Prostate gland (tissue), 2 donors: Measurements from ENCODE around the gene ARHGEF12. TPM values are rescaled to one million over a fixed set of nuclear protein-coding genes. Genes with fewer than 3 reads are reported as not detected.

Source experiments
- DNase-seq: peaks from one replicate; pipeline ENCODE4 v3.0.0-alpha.2; 2019; ENCODE audit warnings: low spot score
- H3K27ac ChIP-seq, 2 donors: fragments of 200-600 bp; sonication (generic); 2 replicates each; pipeline ENCODE4 v1.5.1; 2017 to 2019
- H3K27me3 ChIP-seq: fragments of 200-600 bp; sonication (generic); replicated peaks from 2 replicates; pipeline ENCODE4 v1.5.1; 2019; ENCODE audit not compliant: insufficient read depth
- H3K36me3 ChIP-seq, 2 donors: fragments of 200-600 bp; sonication (generic); 1 replicate in 1 of 2; 2 replicates in 1 of 2; pipeline versions ENCODE4 v1.5.1 to v1.8.1; 2017 to 2019
- H3K4me1 ChIP-seq: fragments of 200-600 bp; sonication (generic); replicated peaks from 2 replicates; pipeline ENCODE4 v1.5.1; 2019
- H3K4me3 ChIP-seq, 2 donors: fragments of 200-600 bp; sonication (generic); 2 replicates each; pipeline ENCODE4 v1.5.1; 2017 to 2019
- H3K9me3 ChIP-seq: fragments of 200-600 bp; sonication (generic); 2 replicates; pipeline ENCODE4 v1.5.1; 2017
- CTCF ChIP-seq, 4 experiments: fragments of 200-600 bp in 2 of 4; fragments of 450-650 bp in 2 of 4; sonication (generic) in 2 of 4; IDR thresholded peaks; 1 replicate in 3 of 4; 2 replicates in 1 of 4; pipeline ENCODE4 v1.5.1; 2016 to 2019; ENCODE audit warnings: antibody characterized with exemption in 4 of 4, mild to moderate bottlenecking in 2 of 4, moderate library complexity in 2 of 4
- POLR2A ChIP-seq: fragments of 450-650 bp; IDR thresholded peaks from one replicate; pipeline ENCODE4 v1.6.1; 2016; ENCODE audit warnings: antibody characterized with exemption, mild to moderate bottlenecking
- POLR2AphosphoS5 ChIP-seq: sonication (generic); formaldehyde crosslinking; IDR thresholded peaks from one replicate; pipeline ENCODE4 v1.6.1; 2017; ENCODE audit warnings: antibody characterized with exemption
- WGBS: methylation state at CpG from one replicate; pipeline ENCODE4 v1.1.5; 2018; 5-methylcytosine and 5-hydroxymethylcytosine counted together
- intact Hi-C: fragments of 100-400 bp; cut with DNase I; formaldehyde crosslinking; loops from one replicate; pipeline ENCODE4 v1.14.2; 2022
- total RNA-seq, 2 donors: library from RNA; depleted of rRNA; stranded (reverse); fragments of >200 nt; gene quantifications; one replicate each; pipeline ENCODE4 v1.1.0, GENCODE V29; 2016

The ARHGEF12 gene
- total RNA-seq, 2 donors from 2014 or later: 86.2 to 96.5 TPM

GRCh38 chr11:120471994-120472393, 135.8 kb downstream of the ARHGEF12 start:
- no peak overlapping the region for H3K27ac ChIP-seq
- no peak for TF ChIP-seq POLR2A
- TF ChIP-seq CTCF (IDR thresholded peaks at IDR 0.05): no peak
- no peak for TF ChIP-seq POLR2AphosphoS5
- no peak for DNase-seq
- 94% methylated on average over 3 of the region's 3 CpGs for WGBS
- no peaks in the 10 kb centered on the region for H3K4me1 ChIP-seq
- intact Hi-C loops: no loop called here
- H3K27me3 ChIP-seq: no peaks in the 10 kb centered on the region
- no peaks in the 10 kb centered on the region for H3K9me3 ChIP-seq
- peaks cover 0 to 10% of the 10 kb centered on the region in 2 donors for H3K36me3 ChIP-seq
- no peak overlapping the region for H3K4me3 ChIP-seq

GRCh38 chr11:120473503-120473902, 137.3 kb downstream of the ARHGEF12 start:
- Histone ChIP-seq H3K27ac (no peak overlapping the region), H3K27me3 (no peaks in the 10 kb centered on the region), H3K4me1 (no peaks in the 10 kb centered on the region), H3K36me3 (peaks cover 0 to 10% of the 10 kb centered on the region in 2 donors), H3K9me3 (no peaks in the 10 kb centered on the region), H3K4me3 (no peak overlapping the region)
- no peak for TF ChIP-seq POLR2AphosphoS5
- no peak for TF ChIP-seq POLR2A
- no peak for TF ChIP-seq CTCF (IDR thresholded peaks at IDR 0.05)
- 78% methylated on average over 3 of the region's 3 CpGs for WGBS
- no peak for DNase-seq
- intact Hi-C loops: no loop called here

GRCh38 chr11:120482149-120482548, 145.9 kb downstream of the ARHGEF12 start:
- TF ChIP-seq POLR2A (no peak), POLR2AphosphoS5 (no peak), CTCF (IDR thresholded peaks at IDR 0.05) (no peak)
- WGBS: 91% methylated on average over 6 of the region's 6 CpGs
- peaks cover 5 to 6% of the 10 kb centered on the region in 2 donors for H3K36me3 ChIP-seq

GRCh38 chr11:120484722-120485121, 148.5 kb downstream of the ARHGEF12 start:
- no peaks in the 10 kb centered on the region for H3K4me1 ChIP-seq
- no peak overlapping the region for H3K4me3 ChIP-seq
- H3K36me3 ChIP-seq: peaks cover 5 to 6% of the 10 kb centered on the region in 2 donors
- DNase-seq: no peak
- intact Hi-C loops: no loop called here
- 76% methylated on average over 3 of the region's 3 CpGs for WGBS
- no peak for TF ChIP-seq POLR2A
- no peak for TF ChIP-seq POLR2AphosphoS5
- TF ChIP-seq CTCF (IDR thresholded peaks at IDR 0.05): no peak
- H3K27ac ChIP-seq: no peak overlapping the region
- H3K27me3 ChIP-seq: no peaks in the 10 kb centered on the region
- H3K9me3 ChIP-seq: no peaks in the 10 kb centered on the region

More at GRCh38 chr11:120482149-120482548, 145.9 kb downstream of the ARHGEF12 start:
- DNase-seq: no peak
- H3K4me3 ChIP-seq: no peak overlapping the region
- no peaks in the 10 kb centered on the region for H3K9me3 ChIP-seq
- H3K27ac ChIP-seq: no peak overlapping the region
- no peaks in the 10 kb centered on the region for H3K27me3 ChIP-seq
- intact Hi-C loops: no loop called here
- no peaks in the 10 kb centered on the region for H3K4me1 ChIP-seq

GRCh38 chr11:120486138-120486537, 149.9 kb downstream of the ARHGEF12 start:
- Histone ChIP-seq H3K4me1 (no peaks in the 10 kb centered on the region), H3K4me3 (no peak overlapping the region), H3K27me3 (no peaks in the 10 kb centered on the region), H3K9me3 (no peaks in the 10 kb centered on the region), H3K27ac (no peak overlapping the region), H3K36me3 (peaks cover 3 to 6% of the 10 kb centered on the region in 2 donors)
- WGBS: 88% methylated on average over 5 of the region's 5 CpGs
- intact Hi-C loops: no loop called here
- TF ChIP-seq POLR2A (no peak), POLR2AphosphoS5 (no peak), CTCF (IDR thresholded peaks at IDR 0.05) (no peak)
- DNase-seq: no peak
